ENCODE data around the gene RAB3A. TPM values are rescaled to one million over a fixed set of nuclear protein-coding genes. Genes with fewer than 3 reads are reported as not detected.

The RAB3A gene
- total RNA-seq, 4 donors from 2014 or later: 0.92 to 3.8 (median 1.6) TPM

DNA sequence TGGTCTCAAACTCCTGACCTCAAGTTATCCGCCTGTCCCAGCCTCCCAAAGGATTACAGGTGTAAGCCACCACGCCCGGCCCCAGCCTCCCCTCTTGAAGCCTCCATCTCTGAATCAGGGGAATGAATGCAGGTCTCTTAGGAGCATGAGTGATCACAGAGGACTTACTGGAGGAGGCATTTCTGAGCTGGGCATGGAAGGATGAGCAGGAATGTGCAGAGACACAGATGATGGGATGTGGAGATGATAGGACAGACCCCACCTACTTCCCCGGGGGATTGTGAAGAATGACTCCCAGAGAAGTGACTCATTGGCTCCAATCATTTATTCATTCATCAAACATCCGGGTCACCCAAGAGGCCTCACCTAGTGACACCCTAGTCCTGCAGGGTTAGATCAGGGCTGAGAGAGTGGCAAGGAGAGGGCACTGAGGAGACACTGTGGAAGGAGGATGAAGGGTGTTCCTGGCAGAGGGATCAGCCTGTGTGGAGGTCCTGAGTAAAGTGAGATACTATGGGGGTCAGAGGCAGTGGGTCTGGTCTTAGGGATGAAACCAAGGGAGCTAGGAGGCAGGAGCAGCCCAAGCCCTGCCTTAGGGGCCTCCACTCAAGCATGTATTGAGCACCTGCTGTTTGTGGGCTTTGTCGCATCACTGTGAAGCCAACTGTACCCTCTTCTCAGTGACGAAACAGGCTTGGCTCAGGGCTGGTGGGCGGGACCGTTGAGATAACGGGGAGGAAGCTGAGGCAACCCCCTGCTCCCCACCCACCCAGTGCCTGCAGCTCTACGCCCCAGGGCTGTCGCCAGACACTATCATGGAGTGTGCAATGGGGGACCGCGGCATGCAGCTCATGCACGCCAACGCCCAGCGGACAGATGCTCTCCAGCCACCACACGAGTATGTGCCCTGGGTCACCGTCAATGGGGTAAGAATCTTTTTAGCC lies 27.2 kb downstream of the RAB3A start:
- no peak overlapping the region for H3K27ac ChIP-seq
- no peak for ATAC-seq
- H3K9me3 ChIP-seq: no peaks in the 10 kb centered on the region
- no peaks in the 10 kb centered on the region for H3K36me3 ChIP-seq
- H3K4me3 ChIP-seq: no peak overlapping the region
- peaks cover 0 to 24% (median 4%) of the 10 kb centered on the region in 3 donors for H3K4me1 ChIP-seq
- TF ChIP-seq POLR2AphosphoS5 (IDR thresholded peaks at IDR 0.05): no peak
- no peak for TF ChIP-seq EP300 (IDR thresholded peaks at IDR 0.05)
- no peak for TF ChIP-seq POLR2A (IDR thresholded peaks at IDR 0.05)
- TF ChIP-seq, protein P1, sequence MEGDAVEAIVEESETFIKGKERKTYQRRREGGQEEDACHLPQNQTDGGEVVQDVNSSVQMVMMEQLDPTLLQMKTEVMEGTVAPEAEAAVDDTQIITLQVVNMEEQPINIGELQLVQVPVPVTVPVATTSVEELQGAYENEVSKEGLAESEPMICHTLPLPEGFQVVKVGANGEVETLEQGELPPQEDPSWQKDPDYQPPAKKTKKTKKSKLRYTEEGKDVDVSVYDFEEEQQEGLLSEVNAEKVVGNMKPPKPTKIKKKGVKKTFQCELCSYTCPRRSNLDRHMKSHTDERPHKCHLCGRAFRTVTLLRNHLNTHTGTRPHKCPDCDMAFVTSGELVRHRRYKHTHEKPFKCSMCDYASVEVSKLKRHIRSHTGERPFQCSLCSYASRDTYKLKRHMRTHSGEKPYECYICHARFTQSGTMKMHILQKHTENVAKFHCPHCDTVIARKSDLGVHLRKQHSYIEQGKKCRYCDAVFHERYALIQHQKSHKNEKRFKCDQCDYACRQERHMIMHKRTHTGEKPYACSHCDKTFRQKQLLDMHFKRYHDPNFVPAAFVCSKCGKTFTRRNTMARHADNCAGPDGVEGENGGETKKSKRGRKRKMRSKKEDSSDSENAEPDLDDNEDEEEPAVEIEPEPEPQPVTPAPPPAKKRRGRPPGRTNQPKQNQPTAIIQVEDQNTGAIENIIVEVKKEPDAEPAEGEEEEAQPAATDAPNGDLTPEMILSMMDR (IDR thresholded peaks at IDR 0.05): no peak
- H3K27me3 ChIP-seq: peaks cover 3% of the 10 kb centered on the region
- 67 to 81% methylated on average over 1 to 4 of the region's 19 CpGs for WGBS, 2 donors (ENCODE audit: low coverage in 1 of 2)

DNA sequence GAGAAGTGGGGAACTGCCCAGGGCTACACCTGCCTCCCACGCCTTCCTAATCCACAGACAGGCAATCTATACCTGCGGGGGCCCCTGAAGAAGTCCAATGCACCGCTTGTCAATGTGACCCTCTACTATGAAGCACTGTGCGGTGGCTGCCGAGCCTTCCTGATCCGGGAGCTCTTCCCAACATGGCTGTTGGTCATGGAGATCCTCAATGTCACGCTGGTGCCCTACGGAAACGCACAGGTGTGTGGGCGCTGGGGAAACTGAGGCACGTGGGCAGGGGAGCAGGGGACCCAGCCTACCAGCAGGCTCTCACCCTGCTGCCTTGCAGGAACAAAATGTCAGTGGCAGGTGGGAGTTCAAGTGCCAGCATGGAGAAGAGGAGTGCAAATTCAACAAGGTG lies 28.9 kb downstream of the RAB3A start:
- TF ChIP-seq EP300 (IDR thresholded peaks at IDR 0.05) (no peak), POLR2A (IDR thresholded peaks at IDR 0.05) (no peak), POLR2AphosphoS5 (IDR thresholded peaks at IDR 0.05) (no peak)
- TF ChIP-seq, protein P1 (IDR thresholded peaks at IDR 0.05): no peak
- Histone ChIP-seq H3K4me3 (peak overlapping the region in 1 of 2 donors; percentile 75), H3K27me3 (no peaks in the 10 kb centered on the region), H3K36me3 (peaks cover 0 to under 1% of the 10 kb centered on the region in 2 donors), H3K4me1 (peaks cover 0 to 24% (median 4%) of the 10 kb centered on the region in 3 donors), H3K27ac (no peak overlapping the region), H3K9me3 (no peaks in the 10 kb centered on the region)
- no CpG with 5 or more reads among the region's 11 CpGs for WGBS, 2 donors (ENCODE audit: low coverage in 1 of 2)
- no peak for ATAC-seq

DNA sequence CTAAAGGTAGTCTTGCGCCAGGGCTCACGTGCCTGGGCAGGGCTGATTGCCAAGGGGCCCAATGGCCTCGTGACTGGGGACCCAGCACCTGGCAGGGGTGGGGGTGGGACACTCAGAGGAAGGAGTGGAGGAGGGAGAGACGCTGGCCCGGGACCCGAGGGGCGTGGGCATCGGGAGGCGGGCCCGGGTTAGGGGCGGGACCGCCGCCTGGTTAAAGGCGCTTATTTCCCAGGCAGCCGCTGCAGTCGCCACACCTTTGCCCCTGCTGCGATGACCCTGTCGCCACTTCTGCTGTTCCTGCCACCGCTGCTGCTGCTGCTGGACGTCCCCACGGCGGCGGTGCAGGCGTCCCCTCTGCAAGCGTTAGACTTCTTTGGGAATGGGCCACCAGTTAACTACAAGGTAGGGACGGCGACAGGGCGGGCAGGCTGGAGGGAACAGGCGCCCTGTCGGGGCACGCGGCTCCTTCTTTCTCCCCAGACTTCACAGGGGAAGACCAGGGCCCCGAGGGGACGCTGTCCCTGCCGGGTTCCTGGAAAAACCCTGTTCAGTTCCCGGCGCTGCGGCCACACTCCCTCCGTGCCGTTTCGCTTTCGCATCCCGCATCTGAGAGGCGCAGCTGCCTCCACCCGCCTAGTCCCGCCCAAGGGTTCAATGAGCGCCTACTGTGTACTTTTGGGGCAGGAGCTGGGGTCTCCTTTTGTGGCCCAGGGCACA lies 30.1 kb downstream of the RAB3A start, which contains the start of gene IFI30:
TSS of gene IFI30 (plus strand) at position 242 of the 717 bp plus-strand sequence. CDS start at position 271, 29 bp downstream.
- peaks cover 0 to 13% of the 10 kb centered on the region in 2 donors for H3K36me3 ChIP-seq
- H3K27ac ChIP-seq: peak within 1 kb of the TSS in 3 of 4 donors; percentile 54 to 74 (median 66)
- no peaks in the 10 kb centered on the region for H3K9me3 ChIP-seq
- WGBS, 2 donors (ENCODE audit: low coverage in 1 of 2): 0% methylated on average over 1 to 7 of the region's 47 CpGs
- ATAC-seq: peak; percentile 78
- peaks cover 0 to 24% (median 4%) of the 10 kb centered on the region in 3 donors for H3K4me1 ChIP-seq
- no peaks in the 10 kb centered on the region for H3K27me3 ChIP-seq
- TF ChIP-seq, protein P1 (IDR thresholded peaks at IDR 0.05): no peak
- TF ChIP-seq POLR2A (IDR thresholded peaks at IDR 0.05) (peak in 1 of 2 donors; percentile 49), EP300 (IDR thresholded peaks at IDR 0.05) (no peak), POLR2AphosphoS5 (IDR thresholded peaks at IDR 0.05) (peak; percentile 9)
- H3K4me3 ChIP-seq: peak within 1 kb of the TSS; percentile 46 to 75

DNA sequence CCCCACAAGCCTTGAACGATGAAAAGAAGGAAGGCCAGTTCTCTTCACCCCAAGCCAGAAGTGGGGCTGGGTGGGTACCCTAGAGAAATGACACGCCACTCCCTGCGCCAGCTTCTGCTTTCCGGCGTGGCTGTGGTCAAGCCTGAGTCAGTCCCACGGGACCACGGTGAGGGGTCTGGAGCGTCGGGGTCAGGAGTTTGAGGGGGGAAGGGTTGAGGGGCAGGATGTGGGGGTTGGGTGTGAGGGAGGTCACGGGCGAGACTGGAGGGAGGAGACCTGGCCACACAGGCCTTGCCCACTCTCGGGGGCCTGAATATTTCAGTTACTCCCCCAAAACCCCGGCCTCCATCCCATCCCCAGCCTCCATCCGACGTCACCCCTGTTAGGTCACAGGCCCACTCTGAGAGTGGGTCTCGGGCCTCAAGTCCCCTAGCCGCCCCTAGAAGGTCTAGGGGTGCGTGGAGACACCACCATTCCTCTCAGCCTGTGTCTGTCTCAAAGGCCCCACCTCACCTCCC lies 30.7 kb downstream of the RAB3A start:
- Histone ChIP-seq H3K9me3 (no peaks in the 10 kb centered on the region), H3K36me3 (peaks cover 0 to 19% of the 10 kb centered on the region in 2 donors), H3K4me3 (peak overlapping the region; percentile 46 to 75), H3K27me3 (no peaks in the 10 kb centered on the region), H3K4me1 (peaks cover 0 to 24% (median 4%) of the 10 kb centered on the region in 3 donors), H3K27ac (peak overlapping the region in 3 of 4 donors; percentile 54 to 74 (median 66))
- ATAC-seq: peak; percentile 29
- TF ChIP-seq EP300 (IDR thresholded peaks at IDR 0.05) (no peak), POLR2AphosphoS5 (IDR thresholded peaks at IDR 0.05) (no peak), POLR2A (IDR thresholded peaks at IDR 0.05) (no peak)
- TF ChIP-seq, protein P1 (IDR thresholded peaks at IDR 0.05): no peak
- 22 to 31% methylated on average over 5 of the region's 18 CpGs for WGBS, 2 donors (ENCODE audit: low coverage in 1 of 2)
